HG02840 (cell line): ENCODE measurements around the gene TPBGL.

ENCODE experiments used
- ATAC-seq: cut with Tn5 transposase; IDR thresholded peaks from one replicate; pipeline ENCODE4 v1.9.1; 2021; ENCODE audit warnings: mild to moderate bottlenecking, moderate library complexity, moderate number of reproducible peaks; ENCODE audit not compliant: unreplicated experiment, low FRiP score

TPBGL gene

GRCh38 chr11:75245356-75246005 lies 4.9 kb downstream of the TPBGL start:
- no peak for ATAC-seq

- ATAC-seq: no peak
These were observed 5.6 kb downstream of the TPBGL start for GRCh38 chr11:75246006-75246670.

GRCh38 chr11:75246671-75247350 lies 6.2 kb downstream of the TPBGL start:
- ATAC-seq: no peak

- ATAC-seq: no peak
These were observed 8.3 kb downstream of the TPBGL start for GRCh38 chr11:75248924-75249256.

- ATAC-seq: no peak
These were observed 9.1 kb downstream of the TPBGL start for GRCh38 chr11:75249704-75250103.

- no peak for ATAC-seq
These were observed 13.8 kb downstream of the TPBGL start for GRCh38 chr11:75254326-75254725.

- ATAC-seq: no peak
These were observed 20.0 kb downstream of the TPBGL start for GRCh38 chr11:75260396-75261170.

- ATAC-seq: no peak
These were observed 21.4 kb downstream of the TPBGL start for GRCh38 chr11:75261902-75262361.

GRCh38 chr11:75262436-75262835 lies 21.9 kb downstream of the TPBGL start:
- ATAC-seq: no peak

- ATAC-seq: no peak
These were observed 22.6 kb downstream of the TPBGL start for GRCh38 chr11:75262961-75263852.

- ATAC-seq: no peak
These were observed 23.4 kb downstream of the TPBGL start for GRCh38 chr11:75263944-75264349.

GRCh38 chr11:75264356-75264755 lies 23.8 kb downstream of the TPBGL start:
- no peak for ATAC-seq

GRCh38 chr11:75264971-75265370 lies 24.4 kb downstream of the TPBGL start:
- ATAC-seq: no peak

GRCh38 chr11:75265851-75266531 lies 25.4 kb downstream of the TPBGL start:
- ATAC-seq: no peak

GRCh38 chr11:75267171-75267970 lies 26.8 kb downstream of the TPBGL start:
- no peak for ATAC-seq

GRCh38 chr11:75268626-75269366 lies 28.2 kb downstream of the TPBGL start:
- ATAC-seq: no peak

- ATAC-seq: no peak
These were observed 28.7 kb downstream of the TPBGL start for GRCh38 chr11:75269367-75269660.

GRCh38 chr11:75269896-75270295 lies 29.3 kb downstream of the TPBGL start:
- ATAC-seq: no peak
